GM21360 (cell line): ENCODE results near the gene PTCH1.

Experiments used
- ATAC-seq: cut with Tn5 transposase; IDR thresholded peaks from one replicate; pipeline ENCODE4 v1.9.1; 2021; ENCODE audit warnings: mild to moderate bottlenecking, moderate library complexity; ENCODE audit not compliant: unreplicated experiment

The PTCH1 gene

GRCh38 chr9:95411054-95411892, 105.5 kb downstream of the PTCH1 start:
- ATAC-seq, result no peak

- no peak for ATAC-seq
These were observed 106.9 kb downstream of the PTCH1 start for GRCh38 chr9:95409650-95410426.

- no peak for ATAC-seq
These were observed 109.2 kb downstream of the PTCH1 start for GRCh38 chr9:95407524-95407923.

- ATAC-seq, result no peak
These were observed 110.7 kb downstream of the PTCH1 start for GRCh38 chr9:95406121-95406520.

GRCh38 chr9:95399261-95399660, 117.5 kb downstream of the PTCH1 start:
- no peak for ATAC-seq
